ENCODE results near the gene TUBA3E.
"Not testable (repeated sequence)": the region's sequence is repeated elsewhere in the genome, so short reads cannot be mapped to it uniquely, and the experiment has no call there.

TUBA3E gene

DNA sequence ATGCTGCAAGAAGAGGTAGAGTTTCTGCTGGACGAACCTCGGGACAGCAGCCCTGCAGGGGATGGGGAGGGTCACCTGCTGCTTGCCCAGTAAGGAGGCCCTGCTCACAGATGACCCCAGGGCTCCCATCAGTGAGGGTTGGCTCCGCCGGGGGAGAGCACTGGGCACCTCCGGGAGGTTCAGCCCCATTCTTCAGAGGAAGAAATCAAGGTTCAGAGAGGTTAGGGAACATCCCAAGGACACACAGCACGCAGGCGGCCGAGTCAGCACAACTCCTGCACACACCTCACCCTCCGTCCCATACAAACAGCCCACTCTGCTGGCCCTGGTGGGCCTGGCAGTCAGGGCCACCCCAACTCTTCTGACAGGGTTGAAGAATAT, 41.6 kb downstream of the TUBA3E start:
- no peaks in the 10 kb centered on the region; the same call in 1 of the 2 replicates for H3K36me3 ChIP-seq
- DNase-seq = no peak

DNA sequence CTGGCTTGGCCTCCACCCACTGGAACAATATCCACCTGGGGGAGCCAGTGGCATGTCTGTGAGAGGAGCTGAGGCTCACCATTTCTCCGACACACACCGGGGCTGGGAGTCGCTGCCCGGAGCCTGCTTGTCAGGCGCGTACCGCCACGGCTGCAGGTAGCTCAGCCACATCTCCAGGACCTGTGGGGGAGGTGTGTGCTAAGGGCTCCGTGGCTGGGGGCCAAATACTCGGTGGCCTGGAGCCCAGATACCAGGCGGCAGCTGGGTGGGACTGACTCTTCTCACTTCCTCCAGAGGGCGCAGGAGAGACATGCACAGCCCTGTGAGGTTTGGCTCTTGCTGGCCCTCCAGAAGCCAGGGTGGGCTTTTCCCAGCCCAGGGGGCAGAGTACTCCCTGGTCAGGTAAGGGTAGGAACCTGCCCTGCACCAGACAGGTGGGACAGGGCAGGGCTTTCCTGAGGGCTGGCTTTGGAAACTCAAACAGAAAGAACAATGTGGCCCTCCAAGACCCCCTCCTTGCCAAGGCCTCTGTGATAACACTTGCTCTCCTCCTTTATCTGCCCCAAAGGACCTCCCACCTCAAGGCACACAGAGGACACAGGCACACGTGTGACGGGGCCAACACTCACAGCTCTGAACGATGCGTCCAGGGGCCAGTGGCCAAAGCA, 42.1 kb downstream of the TUBA3E start:
- H3K27ac ChIP-seq; H3K27me3 ChIP-seq (ENCODE audit: insufficient read depth, low read depth, severe bottlenecking); H3K4me3 ChIP-seq (ENCODE audit: low read depth, low read length); H3K36me3 ChIP-seq; H3K9me3 ChIP-seq (ENCODE audit: severe bottlenecking): not testable (repeated sequence)
- TF ChIP-seq, protein P1, sequence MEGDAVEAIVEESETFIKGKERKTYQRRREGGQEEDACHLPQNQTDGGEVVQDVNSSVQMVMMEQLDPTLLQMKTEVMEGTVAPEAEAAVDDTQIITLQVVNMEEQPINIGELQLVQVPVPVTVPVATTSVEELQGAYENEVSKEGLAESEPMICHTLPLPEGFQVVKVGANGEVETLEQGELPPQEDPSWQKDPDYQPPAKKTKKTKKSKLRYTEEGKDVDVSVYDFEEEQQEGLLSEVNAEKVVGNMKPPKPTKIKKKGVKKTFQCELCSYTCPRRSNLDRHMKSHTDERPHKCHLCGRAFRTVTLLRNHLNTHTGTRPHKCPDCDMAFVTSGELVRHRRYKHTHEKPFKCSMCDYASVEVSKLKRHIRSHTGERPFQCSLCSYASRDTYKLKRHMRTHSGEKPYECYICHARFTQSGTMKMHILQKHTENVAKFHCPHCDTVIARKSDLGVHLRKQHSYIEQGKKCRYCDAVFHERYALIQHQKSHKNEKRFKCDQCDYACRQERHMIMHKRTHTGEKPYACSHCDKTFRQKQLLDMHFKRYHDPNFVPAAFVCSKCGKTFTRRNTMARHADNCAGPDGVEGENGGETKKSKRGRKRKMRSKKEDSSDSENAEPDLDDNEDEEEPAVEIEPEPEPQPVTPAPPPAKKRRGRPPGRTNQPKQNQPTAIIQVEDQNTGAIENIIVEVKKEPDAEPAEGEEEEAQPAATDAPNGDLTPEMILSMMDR (IDR thresholded peaks at IDR 0.05; ENCODE audit: low read depth, low read length) = peak; percentile 74
- DNase-seq = peak; percentile 51

More for the DNA sequence above, 41.6 kb downstream of the TUBA3E start:
- Histone ChIP-seq H3K27ac (no peak overlapping the region), H3K4me3 (ENCODE audit: low read depth, low read length) (no peak overlapping the region), H3K27me3 (ENCODE audit: insufficient read depth, low read depth, severe bottlenecking) (no peaks in the 10 kb centered on the region), H3K9me3 (ENCODE audit: severe bottlenecking) (no peaks in the 10 kb centered on the region)
- TF ChIP-seq, protein P1 (IDR thresholded peaks at IDR 0.05; ENCODE audit: low read depth, low read length) = no peak

DNA sequence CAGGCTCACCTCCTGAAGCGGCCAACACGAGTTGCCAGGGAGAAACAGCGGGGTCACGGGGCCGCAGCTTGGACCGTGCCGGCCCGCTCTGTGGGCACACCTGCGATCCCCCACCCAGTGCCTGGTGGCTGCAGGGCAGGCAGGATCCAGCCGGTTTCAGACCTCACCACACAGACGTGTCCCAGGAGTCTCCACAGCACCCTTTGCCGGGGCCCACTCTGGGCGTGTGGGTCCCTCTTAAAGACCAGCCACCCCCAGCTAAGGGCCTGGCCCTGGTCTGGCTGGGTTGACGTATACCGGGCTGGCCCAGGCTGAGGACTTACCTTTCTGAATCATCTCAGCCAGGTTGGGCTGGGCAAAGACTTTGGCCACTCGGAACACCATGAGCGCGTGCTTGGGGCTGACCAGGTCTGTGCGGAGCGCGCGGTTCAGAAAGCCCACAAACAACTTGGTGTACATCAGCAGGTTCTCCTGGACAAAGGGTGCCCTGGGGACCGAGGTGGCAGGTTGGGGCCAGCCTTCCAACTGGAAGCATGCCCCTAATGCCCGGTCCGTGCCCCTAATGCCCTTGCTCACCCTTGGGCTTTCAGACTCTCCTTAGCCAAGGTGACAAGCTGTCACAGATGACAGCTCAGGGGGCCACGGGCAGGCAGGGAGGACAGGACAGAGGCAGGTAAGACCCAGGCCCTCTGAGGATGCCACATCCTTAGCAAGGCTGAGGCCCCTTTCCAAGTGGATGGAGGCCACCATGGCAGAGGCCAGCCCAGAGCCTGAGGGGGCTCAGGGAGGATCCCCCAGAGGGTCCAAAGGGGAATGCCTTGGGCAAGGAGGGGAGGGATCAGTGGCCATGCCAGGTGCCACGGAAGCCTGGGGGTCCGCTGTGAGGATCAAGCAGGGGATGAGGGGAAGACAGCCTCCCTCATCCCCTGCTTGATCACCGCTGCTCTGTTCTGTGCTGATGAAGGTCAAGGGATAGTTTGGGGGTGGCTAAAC, 43.2 kb downstream of the TUBA3E start:
- TF ChIP-seq, protein P1 (IDR thresholded peaks at IDR 0.05; ENCODE audit: low read depth, low read length) = no peak
- no peak overlapping the region for H3K27ac ChIP-seq

DNA sequence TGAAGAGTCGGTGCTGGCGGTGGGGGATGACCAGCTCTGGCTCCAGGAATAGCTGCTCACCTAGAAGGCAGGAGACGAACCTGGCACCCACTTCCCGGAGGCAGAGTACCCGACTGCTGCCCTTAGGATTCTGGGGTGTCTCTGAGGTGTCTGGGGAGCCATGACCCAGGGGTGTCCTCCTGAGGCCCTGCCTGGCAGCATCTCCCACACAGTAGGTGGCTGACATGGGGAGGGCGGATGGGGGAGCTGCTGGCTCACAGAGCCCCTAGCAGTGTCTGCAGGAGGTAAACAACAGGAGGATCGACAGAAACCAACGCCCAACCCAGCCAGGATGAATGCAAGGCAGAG, 43.8 kb downstream of the TUBA3E start:
- not testable (repeated sequence) for H3K9me3 ChIP-seq (ENCODE audit: severe bottlenecking); H3K27me3 ChIP-seq (ENCODE audit: insufficient read depth, low read depth, severe bottlenecking); DNase-seq; H3K36me3 ChIP-seq; H3K27ac ChIP-seq; H3K4me3 ChIP-seq (ENCODE audit: low read depth, low read length)

More for the DNA sequence above, 43.2 kb downstream of the TUBA3E start:
- Histone ChIP-seq H3K4me3 (ENCODE audit: low read depth, low read length) (no peak overlapping the region), H3K9me3 (ENCODE audit: severe bottlenecking) (no peaks in the 10 kb centered on the region), H3K27me3 (ENCODE audit: insufficient read depth, low read depth, severe bottlenecking) (no peaks in the 10 kb centered on the region), H3K36me3 (no peaks in the 10 kb centered on the region; the same call in 1 of the 2 replicates)
- no peak for DNase-seq

DNA sequence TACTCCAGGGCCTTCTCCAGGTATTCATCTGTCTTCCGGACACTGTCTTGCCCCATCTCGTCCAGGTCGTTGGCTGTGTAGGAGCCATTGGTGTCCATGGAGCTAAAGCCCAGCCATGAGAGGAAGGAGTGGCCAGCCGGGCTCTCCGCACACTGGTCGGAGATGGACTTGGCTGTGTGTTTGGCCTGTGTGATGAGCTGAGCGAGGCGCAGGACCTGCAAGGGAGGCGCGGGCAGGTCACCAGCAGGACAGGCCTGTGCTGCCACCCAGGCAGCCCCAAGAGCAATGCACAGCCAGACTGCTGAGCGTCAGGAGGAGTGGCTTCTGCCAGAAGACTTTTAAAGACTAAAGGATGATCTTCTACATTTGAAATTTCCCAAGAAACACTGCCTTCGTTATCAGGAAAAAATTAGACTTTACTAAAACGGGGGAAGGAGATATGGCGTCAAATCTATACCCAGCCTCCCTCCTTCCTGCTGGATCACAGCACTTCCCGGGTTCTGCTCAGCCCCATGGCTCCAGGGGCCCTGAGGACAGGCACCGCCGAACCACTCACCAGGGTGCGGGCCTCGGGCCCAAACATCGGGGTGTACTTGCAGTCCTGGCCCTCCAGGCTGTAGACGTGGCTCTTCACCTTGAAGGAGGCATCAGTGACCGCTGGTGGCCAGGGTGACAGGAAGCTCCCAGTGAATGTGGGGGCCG, 44.4 kb downstream of the TUBA3E start:
- not testable (repeated sequence) for H3K27ac ChIP-seq; DNase-seq; H3K27me3 ChIP-seq (ENCODE audit: insufficient read depth, low read depth, severe bottlenecking); H3K36me3 ChIP-seq; H3K4me3 ChIP-seq (ENCODE audit: low read depth, low read length); H3K9me3 ChIP-seq (ENCODE audit: severe bottlenecking)

DNA sequence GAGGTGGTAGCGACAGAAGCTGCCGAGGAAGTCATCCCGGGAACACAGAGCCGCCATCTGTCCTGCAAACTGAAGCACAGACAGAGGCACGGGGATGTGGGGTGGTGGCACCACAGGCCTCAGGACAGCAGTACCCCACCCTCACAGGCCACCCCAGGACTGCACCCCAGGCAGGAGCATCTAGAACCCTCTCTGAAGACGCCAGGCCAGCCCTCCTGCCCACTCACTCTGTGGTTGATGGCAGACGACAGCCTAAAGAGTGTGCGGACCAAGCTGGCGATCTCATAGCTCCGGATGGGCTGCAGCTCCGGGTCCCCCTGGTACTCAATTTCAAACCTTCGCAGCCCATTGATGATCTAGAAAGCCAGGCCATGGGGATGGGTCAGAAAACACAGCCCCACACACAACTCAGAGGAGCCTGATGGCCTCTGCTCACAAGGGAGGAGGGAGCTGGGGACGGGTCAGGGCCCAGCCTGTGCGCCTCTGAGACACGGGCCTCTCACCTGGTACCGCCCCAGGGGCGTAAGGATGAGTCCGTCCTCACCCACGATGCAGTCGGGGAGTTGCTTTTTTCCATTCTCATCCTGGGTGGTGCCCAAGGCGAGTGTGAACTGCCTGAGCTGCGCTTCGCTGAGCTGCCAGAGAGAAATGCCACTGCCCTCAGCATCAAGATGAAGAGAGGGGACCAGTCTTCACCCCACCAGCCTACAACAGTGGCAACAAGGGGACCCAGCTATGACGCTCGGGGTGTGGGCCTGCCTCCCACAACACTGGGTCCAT, 45.2 kb downstream of the TUBA3E start:
- no peaks in the 10 kb centered on the region; the same call in 1 of the 2 replicates for H3K36me3 ChIP-seq
- no peak for DNase-seq
- no peaks in the 10 kb centered on the region for H3K9me3 ChIP-seq (ENCODE audit: severe bottlenecking)
- no peak overlapping the region for H3K4me3 ChIP-seq (ENCODE audit: low read depth, low read length)
- H3K27ac ChIP-seq = no peak overlapping the region
- TF ChIP-seq, protein P1 (IDR thresholded peaks at IDR 0.05; ENCODE audit: low read depth, low read length) = no peak
- no peaks in the 10 kb centered on the region for H3K27me3 ChIP-seq (ENCODE audit: insufficient read depth, low read depth, severe bottlenecking)

DNA sequence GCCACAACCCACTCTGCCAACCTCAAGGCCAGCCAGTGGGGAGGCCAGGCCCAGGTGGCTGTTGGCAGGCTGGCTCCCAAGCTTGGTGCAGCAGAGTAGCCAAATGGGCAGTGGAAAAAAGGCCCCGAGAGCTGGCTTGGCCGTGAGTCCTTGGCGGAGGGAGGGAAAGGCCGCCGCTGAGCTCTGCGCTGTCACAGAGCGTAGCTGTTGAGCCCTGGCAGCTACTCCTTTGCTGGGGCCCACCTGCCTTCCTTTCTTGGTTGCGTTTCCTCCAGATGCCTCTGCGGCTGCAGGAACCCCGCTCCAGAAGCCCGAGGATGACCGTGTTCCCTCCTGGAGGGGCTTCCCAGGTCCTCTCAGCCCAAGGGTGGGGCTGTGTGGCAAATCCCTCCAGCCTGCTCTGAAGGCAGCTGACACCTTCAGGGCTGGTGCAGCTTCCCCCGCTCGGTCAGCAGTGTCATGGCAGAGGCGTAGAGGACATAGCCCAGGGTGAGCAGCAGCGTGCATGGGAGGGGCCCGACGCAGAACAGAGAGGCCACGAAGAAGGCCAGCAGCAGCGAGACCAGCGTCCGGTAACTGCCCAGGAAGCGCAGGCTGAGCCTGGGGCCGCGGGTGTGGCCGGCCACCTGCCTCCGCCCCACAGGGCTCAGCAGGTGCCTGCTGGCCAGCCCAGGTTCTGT, 46.0 kb downstream of the TUBA3E start:
- not testable (repeated sequence) for H3K9me3 ChIP-seq (ENCODE audit: severe bottlenecking); H3K27ac ChIP-seq; H3K36me3 ChIP-seq; H3K4me3 ChIP-seq (ENCODE audit: low read depth, low read length); DNase-seq; H3K27me3 ChIP-seq (ENCODE audit: insufficient read depth, low read depth, severe bottlenecking)

DNA sequence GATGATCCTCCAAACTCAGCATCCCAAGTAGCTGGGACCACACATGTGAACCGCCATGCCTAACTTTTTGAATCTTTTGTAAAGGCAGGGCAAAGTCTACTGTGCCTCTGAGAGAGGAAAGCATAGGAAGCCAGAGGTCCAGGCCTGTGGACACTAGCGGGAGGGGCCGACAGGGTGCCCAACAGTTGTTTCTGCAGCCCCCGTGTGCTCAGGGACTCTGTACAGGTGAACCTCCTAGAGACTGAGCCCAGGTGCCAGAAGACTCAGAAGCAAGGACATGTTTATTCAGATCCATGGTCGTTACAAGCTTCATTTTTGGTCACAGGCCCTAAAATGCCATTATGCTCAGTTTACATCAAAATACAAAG, 47.1 kb downstream of the TUBA3E start:
- not testable (repeated sequence) for H3K27ac ChIP-seq; H3K4me3 ChIP-seq (ENCODE audit: low read depth, low read length); H3K36me3 ChIP-seq; H3K9me3 ChIP-seq (ENCODE audit: severe bottlenecking); DNase-seq; H3K27me3 ChIP-seq (ENCODE audit: insufficient read depth, low read depth, severe bottlenecking)
